GM18907 (cell line): ENCODE measurements around the gene IPO7.
"Not testable (repeated sequence)": the region's sequence is repeated elsewhere in the genome, so short reads cannot be mapped to it uniquely, and the experiment has no call there.

Source experiments
- ATAC-seq: cut with Tn5 transposase; IDR thresholded peaks from one replicate; pipeline ENCODE4 v1.9.1; 2021; ENCODE audit warnings: mild to moderate bottlenecking, moderate library complexity; ENCODE audit not compliant: unreplicated experiment

The IPO7 gene

DNA sequence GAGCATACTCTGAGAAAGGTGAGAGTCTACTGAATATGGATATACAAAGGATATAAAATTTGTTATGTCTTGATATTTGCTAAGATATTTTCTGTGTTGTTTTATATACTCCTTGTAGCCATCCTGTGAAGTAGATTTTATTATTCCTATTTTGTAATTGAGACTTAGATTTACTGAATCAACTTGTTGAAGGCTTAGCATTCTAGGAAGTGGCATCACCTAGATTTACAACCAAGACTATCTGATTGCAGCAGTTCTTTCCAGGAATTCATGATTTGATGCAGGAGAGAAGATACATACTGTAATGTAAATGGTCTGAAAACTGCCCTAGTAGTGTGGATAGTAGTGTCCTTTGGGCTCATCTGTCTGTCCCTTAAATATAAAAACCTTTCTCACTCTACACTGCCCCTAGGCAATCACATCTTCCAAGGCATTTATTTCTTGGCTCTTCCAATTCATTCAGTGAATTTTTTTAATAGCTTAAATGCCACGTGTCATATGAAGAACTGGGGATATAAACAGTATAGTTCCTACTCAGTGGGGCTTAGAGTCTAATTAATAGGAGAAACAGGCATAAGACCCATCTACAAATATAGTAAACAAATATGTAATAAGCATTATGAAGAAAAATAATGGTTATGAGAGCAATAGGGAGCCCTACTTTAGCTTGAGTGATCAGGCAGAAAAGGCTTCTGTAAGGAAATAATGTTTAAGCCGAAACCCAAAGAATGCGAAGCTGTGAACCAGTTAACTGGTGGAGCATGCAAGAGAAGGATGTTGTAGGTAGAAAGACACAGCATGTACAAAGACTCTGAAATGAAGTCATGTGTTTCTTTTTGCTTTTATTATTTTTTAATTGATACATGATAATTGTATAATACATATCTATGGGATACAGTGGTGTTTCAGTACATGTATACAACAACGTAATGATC is 13.6 kb downstream of the IPO7 start:
- no peak for ATAC-seq

DNA sequence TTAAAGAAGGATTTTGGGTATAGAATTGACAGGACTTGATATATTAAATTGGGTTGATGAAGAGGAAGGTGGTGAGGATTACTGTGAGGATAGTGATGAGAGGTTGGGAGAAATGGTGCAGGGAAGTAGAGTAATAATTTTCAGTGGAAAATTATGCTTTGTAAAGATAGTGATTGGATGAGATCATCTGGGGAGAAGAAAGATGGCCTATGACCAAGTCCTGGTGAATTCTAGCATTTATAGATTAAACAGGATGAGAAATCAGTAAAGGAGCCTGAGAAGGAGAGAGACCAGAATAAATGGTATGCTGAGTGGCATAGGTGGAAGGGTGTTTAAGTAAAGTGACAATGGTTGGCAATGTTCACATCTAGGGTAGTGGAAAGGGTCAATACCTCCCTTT is 15.0 kb downstream of the IPO7 start:
- ATAC-seq: no peak

DNA sequence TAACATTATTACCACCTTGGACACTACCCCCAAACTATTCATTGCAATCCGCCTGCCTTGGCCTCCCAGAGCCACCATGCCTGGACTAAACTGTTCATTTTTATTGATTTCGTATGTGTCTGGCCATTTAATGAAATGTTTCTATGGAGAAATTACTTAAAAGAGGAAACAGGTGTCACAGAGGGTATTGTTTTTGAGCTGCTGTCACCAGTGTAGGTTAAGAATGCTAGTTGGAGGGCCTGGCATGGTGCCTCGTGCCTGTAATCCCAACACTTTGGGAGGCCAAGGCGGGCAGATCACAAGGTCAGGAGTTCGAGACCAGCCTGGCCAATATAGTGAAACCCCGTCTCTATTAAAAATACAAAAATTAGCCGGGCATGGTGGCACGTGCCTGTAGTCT is 17.4 kb downstream of the IPO7 start:
- not testable (repeated sequence) for ATAC-seq

DNA sequence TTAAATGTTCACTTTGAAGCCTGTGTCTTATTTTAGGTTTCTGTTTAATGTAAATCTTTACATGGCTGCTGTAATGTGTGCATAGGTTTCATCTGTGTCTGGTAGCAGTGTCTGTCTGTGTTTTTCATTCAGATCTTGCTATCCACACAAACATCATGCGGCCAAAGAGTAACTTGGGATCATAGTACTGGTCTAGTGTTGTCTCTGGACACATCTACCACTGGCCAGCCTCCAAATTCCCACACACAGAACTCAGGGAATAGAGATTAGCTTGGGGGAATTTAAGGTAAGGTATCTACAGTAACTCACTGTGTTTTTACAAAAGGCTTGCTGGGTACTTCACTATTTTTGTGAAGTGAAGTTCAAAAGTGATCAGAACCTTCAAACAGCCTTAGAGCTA is 44.3 kb downstream of the IPO7 start:
- no peak for ATAC-seq

DNA sequence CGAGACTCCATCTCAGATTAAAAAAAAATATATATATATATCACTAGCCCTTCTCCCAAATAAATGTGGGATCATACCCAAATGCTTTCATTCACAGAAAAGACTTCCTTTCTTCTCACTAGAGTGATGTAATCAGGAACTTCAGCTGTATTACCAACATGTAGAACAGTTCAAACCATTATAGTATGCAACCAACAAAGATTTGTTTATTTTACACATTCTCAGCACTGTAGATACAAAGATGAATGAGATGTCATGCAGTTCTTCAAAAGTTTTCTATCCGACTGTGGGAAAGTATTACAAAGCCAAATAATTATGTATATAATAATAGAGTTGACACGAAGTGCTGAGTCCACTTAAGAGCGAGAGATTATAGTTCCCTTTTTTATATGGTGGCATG is 54.2 kb downstream of the IPO7 start:
- ATAC-seq: no peak

DNA sequence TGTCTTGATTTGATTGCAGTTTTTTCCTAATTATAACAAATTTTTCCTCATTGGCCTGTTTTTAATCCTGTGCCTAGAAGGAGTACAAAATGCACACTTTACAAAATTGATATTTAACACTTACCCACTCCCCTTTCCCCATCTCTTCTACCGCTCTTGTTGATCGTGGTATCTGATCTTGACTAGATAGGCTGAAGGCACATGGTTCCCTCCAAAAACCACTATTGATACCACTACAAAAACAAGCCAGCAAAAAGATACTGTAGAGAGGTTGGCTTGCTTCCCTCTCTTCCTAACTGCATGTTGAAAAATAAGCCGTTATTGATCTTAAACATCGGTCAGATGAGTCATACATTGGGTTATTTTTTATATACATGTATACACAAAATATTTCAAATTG is 61.8 kb downstream of the IPO7 start:
- no peak for ATAC-seq

DNA sequence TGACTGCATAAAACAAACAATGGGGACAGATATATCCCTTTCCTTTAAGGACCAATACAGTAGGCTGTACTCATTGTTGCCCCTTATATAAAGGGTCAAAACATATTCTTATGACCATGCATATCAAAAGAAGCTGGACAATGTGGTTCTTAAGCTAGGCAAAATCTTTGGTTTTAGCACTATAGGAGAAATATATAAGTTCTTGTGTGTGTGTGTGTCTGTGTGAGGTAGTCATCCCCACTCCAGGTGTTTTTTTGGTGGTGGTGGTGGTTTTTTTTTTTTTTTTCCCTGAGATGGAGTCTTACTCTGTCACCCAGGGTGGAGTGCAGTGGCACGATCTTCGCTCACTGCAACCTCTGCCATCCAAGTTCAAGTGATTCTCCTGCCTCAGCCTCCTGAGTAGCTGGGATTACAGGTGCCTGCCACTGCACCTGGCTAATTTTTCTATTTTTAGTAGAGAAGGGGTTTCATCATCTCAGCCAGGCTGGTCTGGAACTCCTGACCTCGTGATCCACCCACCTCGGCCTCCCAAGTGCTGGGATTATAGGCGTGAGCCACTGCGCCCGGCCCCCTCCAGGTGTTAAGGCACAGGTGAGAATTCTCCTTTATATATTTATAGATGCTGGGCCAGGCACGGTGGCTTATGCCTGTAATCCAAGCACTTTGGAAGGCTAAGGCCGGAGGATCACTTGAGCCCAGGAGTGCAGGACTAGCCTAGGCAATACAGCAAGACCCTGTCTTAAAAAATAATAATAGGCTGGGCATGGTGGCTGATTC is 64.3 kb downstream of the IPO7 start:
- ATAC-seq: no peak

DNA sequence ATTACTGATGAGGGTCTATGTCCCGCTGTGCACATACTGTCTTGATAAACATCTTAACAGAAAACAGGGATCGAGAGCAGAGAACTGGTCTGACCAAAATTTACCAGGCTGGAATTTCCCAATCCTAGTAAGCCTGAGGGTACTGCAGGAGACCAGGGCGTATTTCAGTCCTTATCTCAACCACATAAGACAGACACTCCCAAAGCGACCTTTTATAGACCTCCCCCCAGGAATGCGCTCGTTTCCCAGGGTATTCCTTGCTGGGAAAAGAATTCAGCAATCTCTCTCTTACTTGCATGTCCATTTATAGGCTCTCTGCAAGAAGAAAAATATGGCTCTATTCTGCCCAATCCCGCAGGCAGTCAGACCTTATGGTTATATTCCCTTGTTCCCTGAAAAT is 67.6 kb downstream of the IPO7 start:
- not testable (repeated sequence) for ATAC-seq

DNA sequence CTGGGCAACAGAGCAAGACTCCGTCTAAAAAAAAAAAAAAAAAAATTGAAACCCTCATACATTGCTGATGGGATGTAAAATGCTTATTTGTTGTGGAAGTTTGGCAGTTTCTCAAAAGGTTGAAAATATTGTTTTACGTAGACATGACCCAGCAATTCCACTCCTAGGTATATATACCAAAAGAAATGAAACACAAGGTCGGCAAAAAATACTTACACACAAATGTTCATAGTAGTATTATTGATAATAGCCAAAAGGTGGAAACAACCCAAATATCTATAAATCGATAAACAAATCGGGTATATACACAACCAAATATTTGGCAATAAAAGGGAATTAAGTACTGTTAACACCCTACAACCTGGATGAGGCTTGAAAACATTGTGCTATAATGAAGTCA is 71.3 kb downstream of the IPO7 start:
- no peak for ATAC-seq

DNA sequence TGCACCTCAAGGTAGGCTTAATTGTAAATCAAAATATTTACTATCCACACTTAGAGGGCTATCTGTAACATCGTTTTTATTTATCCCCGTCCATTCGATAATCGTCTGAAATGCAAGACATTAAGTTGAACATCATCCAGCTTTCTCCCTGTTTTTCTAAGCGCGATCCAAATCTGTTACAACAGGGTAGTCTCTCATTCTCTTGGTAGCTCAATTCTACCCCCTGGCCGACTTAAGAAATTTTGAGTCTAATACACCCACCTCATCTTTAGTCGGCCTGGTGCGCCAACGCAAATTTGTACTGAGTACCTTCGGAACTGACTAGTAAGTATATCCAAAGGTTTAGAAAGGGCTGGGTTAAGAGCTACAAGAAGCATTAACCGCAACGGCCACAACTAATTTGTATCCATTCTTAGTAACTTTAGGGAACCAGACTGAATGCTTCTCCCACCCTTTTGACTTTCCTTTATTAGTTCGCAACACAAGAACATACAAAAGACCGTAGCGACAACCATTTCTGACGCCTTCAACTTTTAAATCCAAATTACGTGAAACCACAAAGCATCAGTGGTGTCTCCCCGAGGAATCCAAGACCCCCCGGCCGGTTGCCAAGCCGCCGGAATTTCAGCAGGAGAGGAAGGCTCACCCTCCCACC is 75.3 kb downstream of the IPO7 start:
- no peak for ATAC-seq

DNA sequence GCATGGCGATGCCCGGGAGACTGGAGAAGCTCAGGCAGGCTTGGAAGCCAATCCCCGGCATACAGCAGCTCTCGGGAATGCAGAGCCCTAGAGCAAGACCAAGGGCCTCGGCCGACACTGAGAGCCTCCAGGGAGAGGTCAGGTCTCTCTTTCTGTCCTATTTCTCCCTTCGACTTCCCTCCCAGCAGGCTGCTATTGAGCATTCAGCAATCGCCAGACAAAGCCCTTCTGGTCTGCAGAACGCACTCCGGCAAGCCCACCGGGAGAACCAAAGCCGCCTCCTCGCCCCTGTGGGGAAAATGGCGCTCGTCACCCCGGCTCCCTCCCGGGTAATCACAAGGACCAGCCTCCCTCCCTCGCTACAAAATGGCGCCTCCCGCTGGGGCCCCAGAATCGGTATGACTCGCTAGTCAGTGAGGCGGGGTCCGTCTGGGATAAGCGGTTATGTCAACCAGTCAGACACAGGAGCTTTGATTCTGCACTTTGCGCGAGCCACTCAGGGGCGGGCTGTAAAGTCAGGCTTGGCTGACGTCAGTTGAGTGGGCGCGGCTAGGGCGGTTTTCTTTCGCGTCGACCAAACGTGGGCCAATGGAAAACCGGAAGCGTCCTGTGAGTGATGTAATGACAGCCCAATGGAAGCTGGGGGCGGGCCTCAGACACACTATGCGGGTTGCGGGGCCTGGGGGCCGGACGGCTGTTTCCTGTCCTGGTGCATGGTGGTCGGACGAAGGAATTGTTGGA is 76.0 kb downstream of the IPO7 start, which contains the start of gene ZNF143:
Gene ZNF143, plus strand, starts transcription at position 691 of the 741 bp plus-strand sequence. CDS start 10,297 bp downstream, outside the sequence.
- ATAC-seq: peak; percentile 90

DNA sequence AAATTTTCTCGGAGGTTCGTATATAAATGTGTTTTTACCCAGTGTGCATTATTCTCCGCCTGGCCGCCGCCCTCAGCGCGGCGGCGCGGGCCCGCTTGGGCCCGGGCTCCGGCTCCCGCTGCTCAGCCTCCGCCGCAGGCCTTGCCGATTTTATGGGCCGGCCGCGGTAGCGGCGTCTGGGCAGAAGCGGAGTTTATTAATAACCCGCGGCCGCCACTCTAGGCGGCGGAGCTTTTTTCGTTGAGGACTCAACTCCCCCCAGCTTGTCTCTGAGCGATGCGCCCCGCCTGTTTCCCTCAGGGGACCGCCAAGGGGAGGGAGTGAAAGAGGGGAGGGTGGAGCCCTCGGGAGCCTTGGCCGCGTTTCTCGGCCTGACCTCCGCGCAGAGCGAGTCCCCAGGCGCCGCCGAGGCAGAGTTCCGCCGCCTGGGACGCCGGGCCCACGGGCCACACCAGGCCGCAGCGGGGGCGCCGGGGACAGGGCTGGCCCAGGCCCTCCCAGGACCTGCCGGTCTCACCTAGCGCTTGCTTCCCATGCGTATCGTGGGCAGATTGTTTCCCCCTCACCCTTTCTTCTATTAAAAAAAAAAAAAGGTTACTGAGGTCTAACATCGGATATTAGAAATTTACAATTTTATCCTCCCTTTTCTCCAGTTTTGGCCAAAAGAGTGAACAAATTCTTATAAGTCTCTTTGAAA is 76.8 kb downstream of the IPO7 start:
- peak; percentile 63 for ATAC-seq

DNA sequence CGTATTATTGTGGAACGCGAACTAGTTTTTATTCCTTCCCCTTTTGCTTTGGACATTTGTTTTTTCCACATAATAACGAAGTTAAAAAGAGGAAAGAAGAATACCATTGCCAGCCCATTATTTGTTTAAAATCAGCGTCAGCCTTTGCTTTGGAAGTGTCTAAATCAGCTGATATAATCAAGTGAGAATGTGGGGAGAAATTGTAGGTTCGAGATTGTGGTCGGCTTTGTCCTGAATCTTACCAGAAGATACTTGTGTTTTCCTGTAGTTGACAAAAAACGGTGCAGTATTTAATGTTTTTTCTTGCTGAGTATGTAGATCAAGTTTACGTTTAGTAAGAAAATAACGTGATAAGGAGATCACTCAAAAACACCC is 77.3 kb downstream of the IPO7 start:
- ATAC-seq: no peak

DNA sequence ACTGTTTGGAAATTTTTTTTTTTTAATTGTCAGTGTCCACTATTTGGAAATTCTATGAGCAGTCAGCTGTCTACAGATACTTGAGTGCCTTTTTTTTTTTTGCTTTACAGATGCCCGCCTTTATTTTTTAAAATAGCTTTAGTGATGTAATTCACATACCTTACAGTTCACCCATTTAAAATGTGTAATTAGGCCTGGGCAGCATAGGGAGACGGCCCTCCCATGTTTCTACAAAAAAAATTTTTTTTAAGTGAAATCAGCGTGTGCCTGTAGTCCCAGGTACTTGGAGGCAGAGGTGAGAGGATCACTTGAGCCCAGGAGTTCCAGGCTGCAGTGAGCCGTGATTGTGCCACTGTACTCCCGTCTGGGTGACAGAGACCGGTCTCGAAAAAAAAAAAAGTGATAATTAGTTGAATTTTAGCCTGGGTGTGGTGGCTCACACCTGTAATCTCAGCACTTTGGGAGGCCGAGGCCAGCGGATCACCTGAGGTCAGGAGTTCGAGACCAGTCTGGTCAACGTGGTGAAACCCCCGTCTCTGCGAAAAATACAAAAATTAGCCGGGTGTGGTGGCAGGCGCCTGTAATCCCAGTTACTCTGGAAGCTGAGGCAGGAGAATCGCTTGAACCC is 77.8 kb downstream of the IPO7 start:
- no peak for ATAC-seq

DNA sequence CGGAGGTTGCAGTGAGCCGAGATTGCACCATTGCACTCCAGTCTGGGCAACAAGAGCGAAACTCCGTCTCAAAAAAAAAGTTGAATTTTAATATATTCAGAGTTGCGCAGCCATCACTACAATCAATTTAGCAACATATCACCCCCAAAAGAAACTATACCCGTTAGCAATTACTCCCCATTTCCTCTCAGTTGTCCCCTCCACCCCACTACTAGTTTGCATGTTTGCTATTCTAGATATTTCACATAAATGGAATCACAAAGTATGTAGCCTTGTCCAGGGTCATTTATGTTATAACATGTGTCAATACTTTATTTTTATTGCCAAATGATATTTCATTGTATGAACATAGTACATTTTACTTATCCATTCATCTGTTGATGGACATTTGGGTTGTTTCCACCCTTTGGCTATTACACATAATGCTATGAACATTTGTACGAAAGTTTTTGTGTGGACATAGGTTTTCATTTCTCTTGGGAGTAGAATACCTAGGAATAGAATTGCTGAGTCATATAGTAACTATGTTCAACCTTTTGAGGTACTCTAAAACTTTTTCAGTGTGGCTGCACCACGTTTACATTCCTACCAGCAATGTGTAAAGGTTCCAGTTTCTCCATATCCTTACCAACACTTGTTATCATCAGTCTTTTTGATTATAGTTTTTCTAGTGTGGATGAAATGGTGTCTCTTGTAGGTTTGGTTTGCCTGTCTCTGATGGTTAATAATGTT is 78.5 kb downstream of the IPO7 start:
- no peak for ATAC-seq

DNA sequence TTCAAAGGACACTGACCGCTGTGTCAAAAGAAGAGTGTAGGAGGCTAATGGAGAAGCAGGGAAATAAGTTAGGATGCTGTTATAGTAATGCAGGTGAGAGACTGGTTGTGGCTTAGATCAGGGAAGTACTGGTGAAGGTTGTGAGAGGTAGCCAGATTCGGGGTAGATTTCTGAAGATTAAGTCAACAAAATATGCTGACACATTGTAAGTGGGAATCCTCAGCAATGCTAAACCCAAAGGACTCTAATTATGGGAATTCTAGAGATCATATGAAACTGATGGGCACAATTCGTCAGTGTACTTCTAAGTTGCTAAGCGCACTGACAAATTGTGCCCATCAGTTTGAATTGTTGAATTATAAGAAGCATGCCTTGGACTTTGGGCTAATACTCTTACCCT is 86.3 kb downstream of the IPO7 start:
- no peak for ATAC-seq

DNA sequence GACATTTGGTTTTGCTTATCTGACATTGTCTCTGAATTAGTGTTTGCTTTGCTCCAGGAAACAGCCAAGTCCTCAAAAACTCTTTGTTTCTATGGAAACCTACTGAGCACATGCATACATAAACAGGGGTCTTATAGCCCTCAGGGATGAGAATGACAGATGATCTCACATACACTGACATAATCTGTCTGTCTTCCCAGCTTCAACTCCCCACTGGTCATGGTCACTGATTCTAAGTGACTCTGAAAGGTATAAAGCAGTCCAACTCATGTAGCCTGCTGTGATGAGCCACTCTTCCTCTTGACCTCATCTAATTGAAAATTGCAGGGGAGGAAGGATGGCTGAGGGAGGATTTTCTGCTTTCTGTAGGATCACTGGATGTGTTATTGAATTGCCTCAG is 89.0 kb downstream of the IPO7 start:
- no peak for ATAC-seq

DNA sequence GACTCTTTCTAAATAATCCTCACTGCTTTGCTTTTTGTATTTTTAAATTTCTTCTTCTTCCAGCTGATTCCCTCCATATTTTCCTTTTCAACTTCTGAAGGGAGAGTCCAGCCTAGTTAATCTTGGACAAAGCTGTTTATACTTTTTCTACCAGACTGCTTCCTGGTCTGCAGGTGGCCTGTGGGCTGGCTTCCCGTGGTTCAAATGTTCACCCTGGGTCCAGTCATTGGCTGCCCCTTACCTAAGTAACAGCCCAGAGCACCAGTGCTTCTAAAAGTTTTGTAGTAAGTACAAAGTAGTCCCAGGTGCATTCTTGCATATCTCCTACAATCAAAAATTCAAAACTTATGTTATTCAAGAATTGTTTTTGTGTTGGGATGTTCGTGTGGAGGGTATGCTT is 95.4 kb downstream of the IPO7 start:
- no peak for ATAC-seq
